Measurements from ENCODE around the gene RNF222.
"Not testable (repeated sequence)": the region's sequence is repeated elsewhere in the genome, so short reads cannot be mapped to it uniquely, and the experiment has no call there.

The RNF222 gene

GRCh38 chr17:8410883-8411238, 13.2 kb upstream of the RNF222 start:
- DNase-seq (ENCODE audit: low spot score) = no peak

GRCh38 chr17:8409966-8410882, 12.6 kb upstream of the RNF222 start:
- DNase-seq (ENCODE audit: low spot score) = peak; percentile 87

- DNase-seq (ENCODE audit: low spot score) = peak; percentile 91
Measured at GRCh38 chr17:8408371-8408770, 10.7 kb upstream of the RNF222 start.

GRCh38 chr17:8406174-8406573, 8.5 kb upstream of the RNF222 start:
- no peak for DNase-seq (ENCODE audit: low spot score)

- DNase-seq (ENCODE audit: low spot score) = no peak
Measured at GRCh38 chr17:8405499-8406016, 7.9 kb upstream of the RNF222 start.

- DNase-seq (ENCODE audit: low spot score) = no peak
Measured at GRCh38 chr17:8402921-8403536, 5.4 kb upstream of the RNF222 start.

GRCh38 chr17:8401107-8401506, 3.5 kb upstream of the RNF222 start:
- DNase-seq (ENCODE audit: low spot score) = no peak

- no peak for DNase-seq (ENCODE audit: low spot score)
Measured at GRCh38 chr17:8398980-8399379, 1.4 kb upstream of the RNF222 start.

GRCh38 chr17:8394497-8394896, 3.1 kb downstream of the RNF222 start:
- DNase-seq (ENCODE audit: low spot score) = not testable (repeated sequence)

GRCh38 chr17:8393470-8394231, 4.0 kb downstream of the RNF222 start:
- DNase-seq (ENCODE audit: low spot score) = peak; percentile 88

GRCh38 chr17:8392674-8393469, 4.8 kb downstream of the RNF222 start:
- no peak for DNase-seq (ENCODE audit: low spot score)

GRCh38 chr17:8392274-8392673, 5.4 kb downstream of the RNF222 start:
- DNase-seq (ENCODE audit: low spot score) = no peak

GRCh38 chr17:8391711-8392110, 5.9 kb downstream of the RNF222 start:
- DNase-seq (ENCODE audit: low spot score) = peak; percentile 46

- DNase-seq (ENCODE audit: low spot score) = no peak
Measured at GRCh38 chr17:8387914-8388651, 9.5 kb downstream of the RNF222 start.

- no peak for DNase-seq (ENCODE audit: low spot score)
Measured at GRCh38 chr17:8386841-8387240, 10.8 kb downstream of the RNF222 start.

- DNase-seq (ENCODE audit: low spot score) = peak; percentile 99
Measured at GRCh38 chr17:8384801-8385378, 12.7 kb downstream of the RNF222 start.

- DNase-seq (ENCODE audit: low spot score) = peak; percentile 99
Measured at GRCh38 chr17:8383143-8383822, 14.3 kb downstream of the RNF222 start, which contains the start of gene RPL26. RPL26 (minus strand) TSS chr17:8383193; CDS start chr17:8382310, 883 bp downstream.

GRCh38 chr17:8382880-8383142, 14.8 kb downstream of the RNF222 start:
- DNase-seq (ENCODE audit: low spot score) = no peak

GRCh38 chr17:8382052-8382879, 15.4 kb downstream of the RNF222 start:
- peak; percentile 24 for DNase-seq (ENCODE audit: low spot score)

Measured in kidney tubule cell (primary cell).